Ishikawa (cell line): Measurements from ENCODE around the gene IGDCC3.

ENCODE experiments used
- CEBPB ChIP-seq: IDR thresholded peaks from 2 replicates; pipeline ENCODE4 v1.6.1; 2012
- CREB1 ChIP-seq: IDR thresholded peaks from 2 replicates; pipeline ENCODE4 v1.6.1; 2012; ENCODE audit warnings: low read depth
- EGR1 ChIP-seq: IDR thresholded peaks from 2 replicates; pipeline ENCODE4 v1.6.1; 2012
- EP300 ChIP-seq: IDR thresholded peaks from 2 replicates; pipeline ENCODE4 v1.6.1; 2012; ENCODE audit warnings: borderline replicate concordance
- FOXM1 ChIP-seq: IDR thresholded peaks from 2 replicates; pipeline ENCODE4 v1.6.1; 2012; ENCODE audit warnings: low read depth, borderline replicate concordance
- MAX ChIP-seq: IDR thresholded peaks from 2 replicates; pipeline ENCODE4 v1.6.1; 2012
- NFIC ChIP-seq: IDR thresholded peaks from 2 replicates; pipeline ENCODE4 v1.6.1; 2012
- RAD21 ChIP-seq: IDR thresholded peaks from 2 replicates; pipeline ENCODE4 v1.6.1; 2012; ENCODE audit warnings: low read depth
- REST ChIP-seq: IDR thresholded peaks from 2 replicates; pipeline ENCODE4 v1.6.1; 2012; ENCODE audit warnings: low read depth, mild to moderate bottlenecking
- TAF1 ChIP-seq: IDR thresholded peaks from 2 replicates; pipeline ENCODE4 v1.6.1; 2012; ENCODE audit warnings: low read depth, mild to moderate bottlenecking
- TCF12 ChIP-seq: IDR thresholded peaks from 2 replicates; pipeline ENCODE4 v1.6.1; 2012; ENCODE audit warnings: low read depth
- TEAD4 ChIP-seq: IDR thresholded peaks from 2 replicates; pipeline ENCODE4 v1.6.1; 2012
- USF1 ChIP-seq: IDR thresholded peaks from 2 replicates; pipeline ENCODE4 v1.6.1; 2012
- YY1 ChIP-seq: IDR thresholded peaks from 2 replicates; pipeline ENCODE4 v1.6.1; 2012; ENCODE audit warnings: low read depth
- ZBTB7A ChIP-seq: IDR thresholded peaks from 2 replicates; pipeline ENCODE4 v1.6.1; 2012; ENCODE audit warnings: low read depth

The IGDCC3 gene

GRCh38 chr15:65377976-65378366, at the start of gene IGDCC3:
Gene IGDCC3, minus strand, starts transcription at chr15:65378002. Its CDS starts 214 bp downstream, at chr15:65377788.
- no peak for TF ChIP-seq TCF12
- 0 out of 2 replicates have a peak, but pooled peaks have one; percentile 37 for TF ChIP-seq ZBTB7A

GRCh38 chr15:65426216-65426853, 48.5 kb upstream of the IGDCC3 start:
- no peak for TF ChIP-seq YY1
- no peak for TF ChIP-seq EGR1
- no peak for TF ChIP-seq TCF12
- no peak for TF ChIP-seq NFIC
- TF ChIP-seq ZBTB7A: no peak
- TF ChIP-seq MAX: no peak

- TF ChIP-seq NFIC (no peak), YY1 (no peak), EP300 (no peak), TEAD4 (no peak), TAF1 (no peak)
These were observed 46.9 kb upstream of the IGDCC3 start for GRCh38 chr15:65424683-65425082.

- TF ChIP-seq REST: no peak
- no peak for TF ChIP-seq EGR1
- TF ChIP-seq USF1: no peak
- TF ChIP-seq EP300: no peak
- no peak for TF ChIP-seq FOXM1
- TF ChIP-seq TEAD4: no peak
- TF ChIP-seq ZBTB7A: no peak
- TF ChIP-seq MAX: no peak
- no peak for TF ChIP-seq NFIC
- TF ChIP-seq TAF1: no peak
These were observed 46.3 kb upstream of the IGDCC3 start for GRCh38 chr15:65423976-65424679.

GRCh38 chr15:65423150-65423975, 45.6 kb upstream of the IGDCC3 start:
- TF ChIP-seq TAF1 (no peak), TEAD4 (no peak), NFIC (no peak), REST (peak; percentile 31; the same call in 1 of the 2 replicates)

GRCh38 chr15:65421360-65422215, 43.8 kb upstream of the IGDCC3 start:
- no peak for TF ChIP-seq CREB1
- no peak for TF ChIP-seq TAF1
- TF ChIP-seq RAD21: no peak
- TF ChIP-seq TEAD4: no peak
- TF ChIP-seq REST: no peak
- TF ChIP-seq TCF12: no peak
- TF ChIP-seq ZBTB7A: no peak; the same call in 1 of the 2 replicates
- TF ChIP-seq FOXM1: no peak
- no peak for TF ChIP-seq YY1
- no peak for TF ChIP-seq NFIC
- no peak for TF ChIP-seq USF1
- TF ChIP-seq CEBPB: no peak
- TF ChIP-seq MAX: no peak
